HG03095 (cell line): ENCODE measurements around the gene NDUFV3.
"Not testable (repeated sequence)": the region's sequence is repeated elsewhere in the genome, so short reads cannot be mapped to it uniquely, and the experiment has no call there.

Experiments
- ATAC-seq: cut with Tn5 transposase; IDR thresholded peaks from one replicate; pipeline ENCODE4 v1.9.1; 2021; ENCODE audit warnings: moderate library complexity; ENCODE audit not compliant: unreplicated experiment

NDUFV3 gene

GRCh38 chr21:42892931-42893755 lies at the start of gene NDUFV3:
TSS of gene NDUFV3 (plus strand) at chr21:42893309. CDS start at chr21:42893334, 25 bp downstream.
- ATAC-seq = peak; percentile 88

GRCh38 chr21:42844411-42845113 lies 48.5 kb upstream of the NDUFV3 start:
- ATAC-seq = no peak

- no peak for ATAC-seq
Observed at GRCh38 chr21:42845296-42845965, 47.7 kb upstream of the NDUFV3 start.

- ATAC-seq = no peak
Observed at GRCh38 chr21:42846221-42846620, 46.9 kb upstream of the NDUFV3 start.

- no peak for ATAC-seq
Observed at GRCh38 chr21:42847051-42847707, 45.9 kb upstream of the NDUFV3 start.

- no peak for ATAC-seq
Observed at GRCh38 chr21:42847726-42848125, 45.4 kb upstream of the NDUFV3 start.

- not testable (repeated sequence) for ATAC-seq
Observed at GRCh38 chr21:42848144-42848931, 44.8 kb upstream of the NDUFV3 start.

GRCh38 chr21:42848932-42849758 lies 44.0 kb upstream of the NDUFV3 start:
- no peak for ATAC-seq

GRCh38 chr21:42849759-42850412 lies 43.2 kb upstream of the NDUFV3 start:
- ATAC-seq = no peak

GRCh38 chr21:42850463-42850862 lies 42.6 kb upstream of the NDUFV3 start:
- no peak for ATAC-seq

- no peak for ATAC-seq
Observed at GRCh38 chr21:42850866-42851391, 42.2 kb upstream of the NDUFV3 start.

GRCh38 chr21:42851812-42852665 lies 41.1 kb upstream of the NDUFV3 start:
- ATAC-seq = no peak

- no peak for ATAC-seq
Observed at GRCh38 chr21:42852925-42853570, 40.1 kb upstream of the NDUFV3 start.

- no peak for ATAC-seq
Observed at GRCh38 chr21:42853621-42854020, 39.5 kb upstream of the NDUFV3 start.

- ATAC-seq = no peak
Observed at GRCh38 chr21:42854246-42855010, 38.7 kb upstream of the NDUFV3 start.

- no peak for ATAC-seq
Observed at GRCh38 chr21:42855171-42855936, 37.8 kb upstream of the NDUFV3 start.
